Esophagus muscularis mucosa (tissue), 3 donors: ENCODE results near the gene CEP170B.

ENCODE experiments used
- CTCF ChIP-seq, 3 experiments: fragments of 200-600 bp in 2 of 3; fragments of 450-650 bp in 1 of 3; sonication (generic) in 2 of 3; IDR thresholded peaks; one replicate each; pipeline ENCODE4 v1.5.1; 2017 to 2019; ENCODE audit warnings: antibody characterized with exemption in 3 of 3, mild to moderate bottlenecking in 2 of 3, moderate library complexity in 1 of 3
- POLR2A ChIP-seq: fragments of 450-650 bp; IDR thresholded peaks from one replicate; pipeline ENCODE4 v1.6.1; 2017; ENCODE audit warnings: antibody characterized with exemption, moderate library complexity, mild to moderate bottlenecking, low read depth
- POLR2AphosphoS5 ChIP-seq, 2 donors: sonication (generic); formaldehyde crosslinking; IDR thresholded peaks; one replicate each; pipeline ENCODE4 v1.6.1; 2017; ENCODE audit warnings: antibody characterized with exemption in 2 of 2

- TF ChIP-seq CTCF (IDR thresholded peaks at IDR 0.05) (no peak), POLR2A (no peak), POLR2AphosphoS5 (IDR thresholded peaks at IDR 0.05) (no peak)
Observed at GRCh38 chr14:104867371-104868059, 2.4 kb downstream of the CEP170B start.
